GM12878 (cell line): Measurements from ENCODE around the gene RNU1-3. TPM values are rescaled to one million over a fixed set of nuclear protein-coding genes. Genes with fewer than 3 reads are reported as not detected.
"Not testable (repeated sequence)": the region's sequence is repeated elsewhere in the genome, so short reads cannot be mapped to it uniquely, and the experiment has no call there.

Experiments
- ATAC-seq: fragments of 200-7000 bp; cut with Tn5 transposase; 3 replicates; pipeline ENCODE4 v1.9.1; 2020; ENCODE audit warnings: mild to moderate bottlenecking, moderate library complexity
- BruUV-seq: library from RNA; stranded (reverse); fragments of 400-500 nt; replicated peaks from 2 replicates; lab custom pipeline; 2021; lab: Mats Ljungman, UMichigan
- CTCF ChIA-PET: fragments of 300-600 bp; sonication (Branson Sonifier 250); formaldehyde crosslinking; extraction: SDS; loops from one replicate; lab custom pipeline; 2021; ENCODE audit warnings: inconsistent platforms; lab: Yijun Ruan, JAX
- POLR2A ChIA-PET: fragments of 350-600 bp; formaldehyde crosslinking; extraction: SDS; loops from one replicate; lab custom pipeline; 2021; ENCODE audit warnings: inconsistent platforms; lab: Charles Lee
- RAD21 ChIA-PET: fragments of 300-600 bp; sonication (Branson Sonifier 250); formaldehyde crosslinking; loops from one replicate; lab custom pipeline; 2023; ENCODE audit warnings: antibody characterized with exemption; ENCODE audit not compliant: unreplicated experiment; lab: Charles Lee
- SMC1A ChIA-PET: fragments of 300-600 bp; sonication (Branson Sonifier 250); formaldehyde crosslinking; loops from one replicate; lab custom pipeline; 2023; ENCODE audit not compliant: unreplicated experiment, uncharacterized antibody; lab: Charles Lee
- DNase-seq: peaks from one replicate; pipeline ENCODE4 v3.0.0-alpha.2; 2011; ENCODE audit warnings: low read depth, low spot score
- FAIRE-seq: peaks from 3 replicates; lab custom pipeline; 2011; peaks lifted over from hg19 to GRCh38; lab: Jason Lieb, UNC
- H2AFZ ChIP-seq: 2 replicates; pipeline ENCODE4 v1.6.0; 2011; ENCODE audit warnings: low read depth, low read length, control low read depth; ENCODE audit not compliant: control insufficient read depth
- H3K27ac ChIP-seq: 2 replicates; pipeline ENCODE4 v1.5.1; 2011; ENCODE audit warnings: control low read depth; ENCODE audit not compliant: control insufficient read depth, insufficient read depth
- H3K27me3 ChIP-seq, 2 experiments: replicated peaks in 1 of 2; 2 replicates each; pipeline versions ENCODE4 v1.6.0 to v1.6.1; 2011; ENCODE audit warnings: low read length in 1 of 2; ENCODE audit not compliant: control insufficient read depth in 2 of 2, insufficient read depth in 2 of 2
- H3K36me3 ChIP-seq, 2 experiments: 2 replicates each; pipeline ENCODE4 v1.5.1; 2011; ENCODE audit warnings: low read length in 1 of 2; ENCODE audit not compliant: control insufficient read depth in 2 of 2, insufficient read depth in 2 of 2
- H3K4me1 ChIP-seq: 2 replicates; pipeline ENCODE4 v1.6.1; 2011; ENCODE audit warnings: mild to moderate bottlenecking, low read length, moderate library complexity, mixed read lengths; ENCODE audit not compliant: control insufficient read depth, insufficient read depth
- H3K4me2 ChIP-seq: 2 replicates; pipeline ENCODE4 v1.6.0; 2011; ENCODE audit warnings: control low read depth; ENCODE audit not compliant: control insufficient read depth, insufficient read depth
- H3K4me3 ChIP-seq: fragments of 200-600 bp; sonication (generic); 2 replicates; pipeline ENCODE4 v1.5.1; 2016
- H3K79me2 ChIP-seq: 2 replicates; pipeline ENCODE4 v1.6.0; 2011; ENCODE audit warnings: low read length; ENCODE audit not compliant: control insufficient read depth, insufficient read depth
- H3K9ac ChIP-seq: 2 replicates; pipeline ENCODE4 v1.8.0; 2011; ENCODE audit warnings: low read length, control low read depth, mixed read lengths; ENCODE audit not compliant: control insufficient read depth, insufficient read depth
- H3K9me3 ChIP-seq: replicated peaks from 3 replicates; pipeline ENCODE4 v1.5.1; 2011; ENCODE audit warnings: mild to moderate bottlenecking, low read length; ENCODE audit not compliant: control insufficient read depth, insufficient read depth
- H4K20me1 ChIP-seq: 2 replicates; pipeline ENCODE4 v1.6.0; 2011; ENCODE audit not compliant: control insufficient read depth, insufficient read depth
- WGBS: methylation state at CpG from one replicate; pipeline ENCODE4 v1.1.6; 2016; ENCODE audit warnings: low lambda C conversion rate; ENCODE audit not compliant: insufficient replicate concordance, insufficient coverage; ENCODE audit errors: missing lambda C conversion rate; 5-methylcytosine and 5-hydroxymethylcytosine counted together
- in situ Hi-C: fragments of 300-500 bp; cut with MboI; formaldehyde crosslinking; loops from 9 replicates; pipeline ENCODE4 v1.14.3; 2018; ENCODE audit warnings: mixed read lengths
- intact Hi-C: fragments of 100-400 bp; cut with micrococcal nuclease; formaldehyde crosslinking; loops from one replicate; pipeline ENCODE4 v1.14.2; 2022; ENCODE audit not compliant: unreplicated experiment
- polyA plus RNA-seq, 11 experiments: library from polyadenylated mRNA; depleted of rRNA in 4 of 11; unstranded in 6 of 11; stranded (reverse) in 5 of 11; fragments of >200 nt; fragmentation: Nextera tagmentation in 4 of 11; fragmentation: Illumina TruSeq in 1 of 11; extraction: Ambion mirVana in 4 of 11; extraction: Trizol in 1 of 11; gene quantifications; 1 replicate in 1 of 11; 2 replicates in 10 of 11; pipeline versions ENCODE4 v1.2.1 to v1.2.3, GENCODE V29; 2011 to 2016; ENCODE audit warnings: inconsistent platforms in 2 of 11, missing spikeins in 2 of 11, low read depth in 1 of 11
- total RNA-seq, 4 experiments: library from RNA; depleted of rRNA in 3 of 4; stranded (reverse); fragments of >200 nt in 3 of 4; fragmentation: Illumina TruSeq in 1 of 4; extraction: Trizol in 1 of 4; gene quantifications; 2 replicates each; pipeline versions ENCODE4 v1.2.1 to v1.2.3, GENCODE V29; 2013 to 2021

The RNU1-3 gene
- total and polyA plus RNA-seq, 10 of the 15 experiments (the other 5 are each of a cell fraction or from before 2014, with no cell fraction given): under 0.01 to 20,946 (median 4.7) TPM; not detected in 2

- H2AFZ ChIP-seq, ATAC-seq, FAIRE-seq, H3K4me2 ChIP-seq, H3K79me2 ChIP-seq, H3K9ac ChIP-seq, RAD21 ChIA-PET, BruUV-seq, DNase-seq, intact Hi-C loops, H3K27ac ChIP-seq, H3K4me3 ChIP-seq, H3K27me3 ChIP-seq, H3K4me1 ChIP-seq, H3K36me3 ChIP-seq, in situ Hi-C loops, H3K9me3 ChIP-seq, H4K20me1 ChIP-seq: not testable (repeated sequence)
- ChIA-PET SMC1A (interaction anchor here (0.6 kb wide), 1 partner anchor 1406 kb away, joined by 3 read pairs; no protein-coding TSS in a partner anchor), CTCF (interaction anchor here (0.6 to 1.0 kb wide), 2 partner anchors 66 to 1531 kb away, joined by 3 read pairs; no protein-coding TSS in a partner anchor), POLR2A (interaction anchor here (0.6 kb wide), 1 partner anchor 79 kb away, joined by 3 read pairs; no protein-coding TSS in a partner anchor)
- 44% methylated on average over 13 of the region's 13 CpGs for WGBS
These were observed 20.5 kb upstream of the RNU1-3 start for GRCh38 chr1:16687132-16687800.

GRCh38 chr1:16685445-16686371, 19.0 kb upstream of the RNU1-3 start:
- CTCF ChIA-PET, H3K4me3 ChIP-seq, POLR2A ChIA-PET, H3K4me1 ChIP-seq, H3K27me3 ChIP-seq, H3K9me3 ChIP-seq, H3K79me2 ChIP-seq, DNase-seq, H4K20me1 ChIP-seq, H2AFZ ChIP-seq, RAD21 ChIA-PET, H3K27ac ChIP-seq, H3K4me2 ChIP-seq, H3K36me3 ChIP-seq, FAIRE-seq, H3K9ac ChIP-seq, intact Hi-C loops, in situ Hi-C loops, BruUV-seq: not testable (repeated sequence)
- ATAC-seq: peak; percentile 44; the same call in 2 of the 3 replicates
- SMC1A ChIA-PET: interaction anchor here (0.6 kb wide), 1 partner anchor 205 kb away, joined by 3 read pairs; no protein-coding TSS in a partner anchor
- 0% methylated on average over 25 of the region's 37 CpGs for WGBS
